Heart left ventricle (tissue), 16 donors: ENCODE measurements around the gene NLRP5. TPM values are rescaled to one million over a fixed set of nuclear protein-coding genes. Genes with fewer than 3 reads are reported as not detected.

Source experiments
- ATAC-seq, 4 donors: fragments of 200-7000 bp; cut with Tn5 transposase; one replicate each; pipeline ENCODE4 v1.9.1; 2020 to 2022; ENCODE audit warnings: moderate library complexity in 4 of 4, mild to moderate bottlenecking in 3 of 4, moderate number of reproducible peaks in 1 of 4
- DNase-seq, 5 donors: peaks; one replicate each; pipeline ENCODE4 v3.0.0-alpha.2; 2020
- H3K27ac ChIP-seq, 12 donors: fragments of 200-600 bp; sonication (generic) in 4 of 12; one replicate each; pipeline versions ENCODE4 v1.5.0 to v1.8.0; 2016 to 2022; ENCODE audit warnings: mild to moderate bottlenecking in 2 of 12
- H3K27me3 ChIP-seq, 9 donors: fragments of 200-600 bp; sonication (generic) in 2 of 9; one replicate each; pipeline versions ENCODE4 v1.5.1 to v1.8.0; 2016 to 2022; ENCODE audit warnings: mild to moderate bottlenecking in 3 of 9
- H3K36me3 ChIP-seq, 9 donors: fragments of 200-600 bp; sonication (generic) in 2 of 9; one replicate each; pipeline versions ENCODE4 v1.5.0 to v1.8.0; 2018 to 2022; ENCODE audit warnings: mild to moderate bottlenecking in 2 of 9
- H3K4me1 ChIP-seq, 12 donors: fragments of 200-600 bp; sonication (generic) in 4 of 12; one replicate each; pipeline versions ENCODE4 v1.5.0 to v1.8.0; 2016 to 2022; ENCODE audit warnings: mild to moderate bottlenecking in 3 of 12
- H3K4me3 ChIP-seq, 12 donors: fragments of 200-600 bp; sonication (generic) in 4 of 12; one replicate each; pipeline versions ENCODE4 v1.5.0 to v1.8.0; 2017 to 2022; ENCODE audit warnings: mild to moderate bottlenecking in 9 of 12, moderate library complexity in 4 of 12
- H3K9me3 ChIP-seq, 12 donors: fragments of 200-600 bp; sonication (generic) in 4 of 12; one replicate each; pipeline versions ENCODE4 v1.5.0 to v1.8.0; 2016 to 2022; ENCODE audit warnings: mild to moderate bottlenecking in 1 of 12
- POLR2A ChIP-seq, 2 donors: fragments of 450-650 bp; IDR thresholded peaks; one replicate each; pipeline ENCODE4 v1.6.1; 2017; ENCODE audit warnings: antibody characterized with exemption in 2 of 2, mild to moderate bottlenecking in 2 of 2, moderate library complexity in 2 of 2
- WGBS, 4 donors: extraction: QIAGEN DNeasy Blood & Tissue Kit in 2 of 4; methylation state at CpG; one replicate each; pipeline versions ENCODE4 v1.1.5 to v1.1.7; 2013 to 2018; 5-methylcytosine and 5-hydroxymethylcytosine counted together
- intact Hi-C, 10 donors: fragments of 100-400 bp; cut with DNase I; formaldehyde crosslinking; loops; one replicate each; pipeline versions ENCODE4 v1.11.1 to v1.14.2; 2022
- polyA plus RNA-seq, 2 donors: library from polyadenylated mRNA; stranded (reverse); fragments of 200-250 nt; gene quantifications; one replicate each; pipeline ENCODE4 v1.2.3, GENCODE V29; 2013
- total RNA-seq, 9 donors: library from RNA; depleted of rRNA in 2 of 9; stranded (reverse); fragments of >200 nt in 2 of 9; fragmentation: NEBNext Ultra II Directional in 3 of 9; extraction: Animal tissue kit (Norgen Biotek cat#: 25700) in 3 of 9; gene quantifications; one replicate each; pipeline versions ENCODE4 v1.1.0 to v1.2.4, GENCODE V29; 2016 to 2023
- TF ChIP-seq, protein P1 (sequence below), 12 donors: fragments of 200-600 bp; sonication (generic) in 4 of 12; IDR thresholded peaks; one replicate each; pipeline versions ENCODE4 v1.5.0 to v1.8.0; 2018 to 2022; ENCODE audit warnings: antibody characterized with exemption in 12 of 12, mild to moderate bottlenecking in 5 of 12
- donor health status: ischemic (EF 13 %, LVEDD 7.1; RV severe dilation, severe dysfunction).
- donor health status: healthy with polysubstance abuse.
- donor health status: DM: no; HTN: yes; CAD: no.
- donor health status: DM: no; HTN: no; CAD: no.
- donor health status: ischemic (EF 25% LVEDD 6.9; RV normal size, moderate dysfunction).
- donor health status: ischemic (EF 25% LVEDD 5.7; RV mildly dilated, moderate dysfunction).
- donor health status: healthy.
- donor health status: DM: yes; HTN: yes; CAD: no.
- donor health status: ischemic (EF 35%, LVEDD 5.7; RV mildly dilated, moderate dysfunction).
- donor health status: nonischemic (EF 11% LVEDD 7.7; RV severe dilation, severe dysfunction).
- donor health status: DM: yes; HTN: yes; CAD: no.
- donor health status: PGD.
- donor health status: ischemic (EF 29% LVEDD 5.4; RV normal size, mild dysfunction).
- donor health status: nonischemic (EF 23%, LVEDD 6.1; RV moderate dilation, normal function).

NLRP5 gene
- total and polyA plus RNA-seq, 11 donors: not detected

GRCh38 chr19:55973982-55974381, 12.6 kb upstream of the NLRP5 start:
- Histone ChIP-seq H3K4me3 (no peak overlapping the region), H3K9me3 (peaks cover 0 to 17% (median 3%) of the 10 kb centered on the region in 12 donors), H3K4me1 (no peaks in the 10 kb centered on the region), H3K27ac (no peak overlapping the region), H3K27me3 (peaks cover 0 to 9% (median 0%) of the 10 kb centered on the region in 9 donors), H3K36me3 (no peaks in the 10 kb centered on the region)
- 39 to 47% (median 43%) methylated on average over 3 of the region's 3 CpGs for WGBS, 4 donors
- TF ChIP-seq, protein P1, sequence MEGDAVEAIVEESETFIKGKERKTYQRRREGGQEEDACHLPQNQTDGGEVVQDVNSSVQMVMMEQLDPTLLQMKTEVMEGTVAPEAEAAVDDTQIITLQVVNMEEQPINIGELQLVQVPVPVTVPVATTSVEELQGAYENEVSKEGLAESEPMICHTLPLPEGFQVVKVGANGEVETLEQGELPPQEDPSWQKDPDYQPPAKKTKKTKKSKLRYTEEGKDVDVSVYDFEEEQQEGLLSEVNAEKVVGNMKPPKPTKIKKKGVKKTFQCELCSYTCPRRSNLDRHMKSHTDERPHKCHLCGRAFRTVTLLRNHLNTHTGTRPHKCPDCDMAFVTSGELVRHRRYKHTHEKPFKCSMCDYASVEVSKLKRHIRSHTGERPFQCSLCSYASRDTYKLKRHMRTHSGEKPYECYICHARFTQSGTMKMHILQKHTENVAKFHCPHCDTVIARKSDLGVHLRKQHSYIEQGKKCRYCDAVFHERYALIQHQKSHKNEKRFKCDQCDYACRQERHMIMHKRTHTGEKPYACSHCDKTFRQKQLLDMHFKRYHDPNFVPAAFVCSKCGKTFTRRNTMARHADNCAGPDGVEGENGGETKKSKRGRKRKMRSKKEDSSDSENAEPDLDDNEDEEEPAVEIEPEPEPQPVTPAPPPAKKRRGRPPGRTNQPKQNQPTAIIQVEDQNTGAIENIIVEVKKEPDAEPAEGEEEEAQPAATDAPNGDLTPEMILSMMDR (IDR thresholded peaks at IDR 0.05): no peak
- TF ChIP-seq POLR2A (IDR thresholded peaks at IDR 0.05): no peak
- intact Hi-C loops: no loop called here
- ATAC-seq (no peak), DNase-seq (no peak)

GRCh38 chr19:55980415-55980814, 6.2 kb upstream of the NLRP5 start:
- peaks cover 0 to 9% (median 0%) of the 10 kb centered on the region in 9 donors for H3K27me3 ChIP-seq
- TF ChIP-seq, protein P1 (IDR thresholded peaks at IDR 0.05): no peak
- TF ChIP-seq POLR2A (IDR thresholded peaks at IDR 0.05): no peak
- DNase-seq (no peak), ATAC-seq (no peak)
- peaks cover 0 to 7% (median 0%) of the 10 kb centered on the region in 12 donors for H3K9me3 ChIP-seq
- H3K27ac ChIP-seq: no peak overlapping the region
- no peaks in the 10 kb centered on the region for H3K36me3 ChIP-seq
- WGBS, 4 donors: 69 to 76% (median 72%) methylated on average over 8 to 9 of the region's 9 CpGs
- intact Hi-C loops: no loop called here
- H3K4me3 ChIP-seq: no peak overlapping the region
- H3K4me1 ChIP-seq: no peaks in the 10 kb centered on the region

- intact Hi-C loops: no loop called here
- peaks cover 0 to 9% (median 0%) of the 10 kb centered on the region in 9 donors for H3K27me3 ChIP-seq
- no peaks in the 10 kb centered on the region for H3K4me1 ChIP-seq
- no peaks in the 10 kb centered on the region for H3K36me3 ChIP-seq
- ATAC-seq (no peak), DNase-seq (no peak)
- 63 to 69% (median 66%) methylated on average over 1 of the region's 1 CpG for WGBS, 4 donors
- TF ChIP-seq, protein P1 (IDR thresholded peaks at IDR 0.05): no peak
- no peak for TF ChIP-seq POLR2A (IDR thresholded peaks at IDR 0.05)
- H3K4me3 ChIP-seq: no peak overlapping the region
- no peak overlapping the region for H3K27ac ChIP-seq
- peaks cover 0 to 4% (median 0%) of the 10 kb centered on the region in 12 donors for H3K9me3 ChIP-seq
Observed at GRCh38 chr19:55985254-55985653, 1.3 kb upstream of the NLRP5 start.

- intact Hi-C loops: no loop called here
- Histone ChIP-seq H3K36me3 (no peaks in the 10 kb centered on the region), H3K4me1 (no peaks in the 10 kb centered on the region), H3K9me3 (peaks cover 0 to 7% (median 0%) of the 10 kb centered on the region in 12 donors), H3K4me3 (no peak overlapping the region), H3K27me3 (no peaks in the 10 kb centered on the region), H3K27ac (no peak overlapping the region)
- ATAC-seq (no peak), DNase-seq (no peak)
- WGBS, 4 donors: 79 to 80% (median 80%) methylated on average over 5 of the region's 5 CpGs
- no peak for TF ChIP-seq POLR2A (IDR thresholded peaks at IDR 0.05)
- TF ChIP-seq, protein P1 (IDR thresholded peaks at IDR 0.05): no peak
Observed at GRCh38 chr19:55990831-55991230, 4.3 kb downstream of the NLRP5 start.
